ENCODE data around the gene RBM14. TPM values are rescaled to one million over a fixed set of nuclear protein-coding genes. Genes with fewer than 3 reads are reported as not detected.

Gene RBM14
- total RNA-seq, 3 donors from 2014 or later: 42.6 to 55.0 (median 54.6) TPM

- Histone ChIP-seq H3K27me3 (no peaks in the 10 kb centered on the region), H3K9me3 (no peaks in the 10 kb centered on the region), H3K36me3 (no peaks in the 10 kb centered on the region), H3K4me3 (no peak overlapping the region), H3K4me1 (peaks cover 0 to 8% of the 10 kb centered on the region in 2 donors), H3K27ac (no peak overlapping the region)
- TF ChIP-seq POLR2AphosphoS5 (IDR thresholded peaks at IDR 0.05) (no peak), CTCF (IDR thresholded peaks at IDR 0.05) (no peak), POLR2A (IDR thresholded peaks at IDR 0.05) (no peak)
- no peak for DNase-seq (ENCODE audit: low spot score in 2 of 2)
- intact Hi-C loops (cut with DNase I; ENCODE audit: low total_unique reads): no loop called here
Observed at GRCh38 chr11:66609721-66610617, 6.5 kb upstream of the RBM14 start.

- no peaks in the 10 kb centered on the region for H3K36me3 ChIP-seq
- intact Hi-C loops (cut with DNase I; ENCODE audit: low total_unique reads): no loop called here
- no peak for DNase-seq (ENCODE audit: low spot score in 2 of 2)
Observed at GRCh38 chr11:66612458-66612857, 4.0 kb upstream of the RBM14 start.

GRCh38 chr11:66614073-66614472 is 2.4 kb upstream of the RBM14 start:
- Histone ChIP-seq H3K27me3 (no peaks in the 10 kb centered on the region), H3K36me3 (no peaks in the 10 kb centered on the region), H3K9me3 (no peaks in the 10 kb centered on the region), H3K4me3 (no peak overlapping the region), H3K27ac (no peak overlapping the region), H3K4me1 (peaks cover 0 to 3% of the 10 kb centered on the region in 2 donors)
- TF ChIP-seq CTCF (IDR thresholded peaks at IDR 0.05) (no peak), POLR2AphosphoS5 (IDR thresholded peaks at IDR 0.05) (no peak), POLR2A (IDR thresholded peaks at IDR 0.05) (no peak)
- intact Hi-C loops (cut with DNase I; ENCODE audit: low total_unique reads): no loop called here
- no peak for DNase-seq (ENCODE audit: low spot score in 2 of 2)

More at GRCh38 chr11:66612458-66612857, 4.0 kb upstream of the RBM14 start:
- H3K27me3 ChIP-seq: no peaks in the 10 kb centered on the region
- TF ChIP-seq CTCF (IDR thresholded peaks at IDR 0.05): no peak
- TF ChIP-seq POLR2A (IDR thresholded peaks at IDR 0.05): no peak
- TF ChIP-seq POLR2AphosphoS5 (IDR thresholded peaks at IDR 0.05): no peak
- H3K4me3 ChIP-seq: no peak overlapping the region
- peaks cover 3 to 5% of the 10 kb centered on the region in 2 donors for H3K4me1 ChIP-seq
- H3K27ac ChIP-seq: no peak overlapping the region
- no peaks in the 10 kb centered on the region for H3K9me3 ChIP-seq

GRCh38 chr11:66617155-66617834 is 865 bp downstream of the RBM14 start:
- peak; percentile 64 to 69 for DNase-seq (ENCODE audit: low spot score in 2 of 2)
- intact Hi-C loops (cut with DNase I; ENCODE audit: low total_unique reads): no loop called here
- no peak for TF ChIP-seq POLR2AphosphoS5 (IDR thresholded peaks at IDR 0.05)
- TF ChIP-seq POLR2A (IDR thresholded peaks at IDR 0.05): no peak
- TF ChIP-seq CTCF (IDR thresholded peaks at IDR 0.05): no peak
- Histone ChIP-seq H3K36me3 (no peaks in the 10 kb centered on the region), H3K4me1 (peaks cover under 1 to 3% of the 10 kb centered on the region in 2 donors), H3K27me3 (no peaks in the 10 kb centered on the region), H3K4me3 (peak overlapping the region; percentile 66 to 94 (median 68)), H3K27ac (peak overlapping the region; percentile 89 to 98), H3K9me3 (no peaks in the 10 kb centered on the region)

Measured in breast epithelium (tissue), 4 donors.